GM23248 (cell line): ENCODE data around the gene PHLPP1.

Experiments used
- EZH2 ChIP-seq: fragments of 200-600 bp; sonication (generic); IDR thresholded peaks from 2 replicates; pipeline ENCODE4 v1.6.1; 2018; ENCODE audit warnings: antibody characterized with exemption, mild to moderate bottlenecking; ENCODE audit not compliant: insufficient read depth, poor library complexity, severe bottlenecking
- EZH2phosphoT487 ChIP-seq: fragments of 200-600 bp; sonication (generic); IDR thresholded peaks from 2 replicates; pipeline ENCODE4 v1.6.1; 2018; ENCODE audit warnings: antibody characterized with exemption, moderate library complexity, mild to moderate bottlenecking, low read depth; ENCODE audit not compliant: insufficient read depth

- no peak for TF ChIP-seq EZH2phosphoT487
- no peak for TF ChIP-seq EZH2
These were observed 244.1 kb downstream of the PHLPP1 start for GRCh38 chr18:62959481-62959880.
